HepG2 (cell line): ENCODE data around the gene ATP2C2. TPM values are rescaled to one million over a fixed set of nuclear protein-coding genes. Genes with fewer than 3 reads are reported as not detected.
A peak's percentile ranks its signal among the peaks of the same experiment; 100 is the strongest.

Experiments used
- ATAC-seq: fragments of 200-7000 bp; cut with Tn5 transposase; 3 replicates; pipeline ENCODE4 v1.9.1; 2020; ENCODE audit warnings: mild to moderate bottlenecking, moderate library complexity
- BruUV-seq: library from RNA; stranded (reverse); fragments of 400-500 nt; replicated peaks from 2 replicates; lab custom pipeline; 2021; lab: Mats Ljungman, UMichigan
- CTCF ChIA-PET: fragments of 300-600 bp; formaldehyde crosslinking; extraction: SDS; loops from one replicate; lab custom pipeline; 2021; ENCODE audit warnings: low total read pairs, inconsistent platforms, low intra/inter-chr PET ratio; lab: Yijun Ruan, JAX
- POLR2A ChIA-PET: fragments of 350-600 bp; sonication (Branson Sonifier 250); formaldehyde crosslinking; loops from one replicate; lab custom pipeline; 2020; ENCODE audit warnings: antibody characterized with exemption, inconsistent platforms; lab: Yijun Ruan, JAX
- DNase-seq: peaks from one replicate; pipeline ENCODE4 v3.0.0-alpha.2; 2015; ENCODE audit warnings: low spot score
- FAIRE-seq: peaks from 3 replicates; lab custom pipeline; 2011; peaks lifted over from hg19 to GRCh38; lab: Jason Lieb, UNC
- H2AFZ ChIP-seq: one replicate; pipeline ENCODE4 v1.6.1; 2011; ENCODE audit warnings: low read length, inconsistent platforms
- H3K27ac ChIP-seq: fragments of 300-600 bp; 3 replicates; pipeline ENCODE4 v1.8.0; 2011; ENCODE audit warnings: mixed run types, mild to moderate bottlenecking, mixed read lengths, low read length, inconsistent platforms; ENCODE audit not compliant: insufficient read depth; ENCODE audit errors: extremely low read length
- H3K27me3 ChIP-seq, 2 experiments: fragments of 200-600 bp in 1 of 2; 2 replicates in 1 of 2; 3 replicates in 1 of 2; pipeline versions ENCODE4 v1.6.0 to v1.8.0; 2011; ENCODE audit warnings: low read length in 2 of 2, mild to moderate bottlenecking in 2 of 2, moderate library complexity in 2 of 2, inconsistent platforms in 1 of 2; ENCODE audit not compliant: insufficient read depth in 2 of 2, control insufficient read depth in 1 of 2
- H3K36me3 ChIP-seq, 2 experiments: fragments of 200-600 bp in 1 of 2; replicated peaks in 1 of 2; 2 replicates in 1 of 2; 3 replicates in 1 of 2; pipeline versions ENCODE4 v1.5.1 to v1.8.0; 2011; ENCODE audit warnings: low read length in 2 of 2, inconsistent platforms in 1 of 2; ENCODE audit not compliant: insufficient read depth in 2 of 2, control insufficient read depth in 1 of 2
- H3K4me1 ChIP-seq: 2 replicates; pipeline ENCODE4 v1.5.1; 2012; ENCODE audit warnings: low read length, inconsistent platforms; ENCODE audit not compliant: insufficient read depth
- H3K4me2 ChIP-seq: 2 replicates; pipeline ENCODE4 v1.6.0; 2011; ENCODE audit warnings: low read depth, low read length, inconsistent platforms
- H3K4me3 ChIP-seq, 3 experiments: fragments of 200-600 bp in 1 of 3; sonication (generic), shearing (Covaris generic) in 1 of 3; replicated peaks in 1 of 3; 2 replicates each; pipeline ENCODE4 v1.5.1; 2011 to 2016; ENCODE audit warnings: low read length in 3 of 3, inconsistent platforms in 2 of 3, low read depth in 2 of 3, mild to moderate bottlenecking in 2 of 3, control low read depth in 1 of 3, mixed read lengths in 1 of 3; ENCODE audit not compliant: insufficient read depth in 1 of 3
- H3K79me2 ChIP-seq: one replicate; pipeline ENCODE4 v1.6.1; 2011; ENCODE audit warnings: low read length, inconsistent platforms; ENCODE audit not compliant: insufficient read depth
- H3K9ac ChIP-seq: 2 replicates; pipeline ENCODE4 v1.6.0; 2011; ENCODE audit warnings: mild to moderate bottlenecking, low read depth, low read length, inconsistent platforms; ENCODE audit not compliant: insufficient read depth
- H3K9me3 ChIP-seq: 2 replicates; pipeline ENCODE4 v1.5.1; 2012; ENCODE audit warnings: mild to moderate bottlenecking, low read length
- H4K20me1 ChIP-seq: 2 replicates; pipeline ENCODE4 v1.6.0; 2011; ENCODE audit warnings: inconsistent platforms, mild to moderate bottlenecking, low read length, moderate library complexity; ENCODE audit not compliant: insufficient read depth
- HNF4G ChIP-seq, 2 experiments: sonication (generic) in 1 of 2; formaldehyde crosslinking in 1 of 2; IDR thresholded peaks; 2 replicates each; pipeline versions ENCODE4 v1.4.0 to v1.6.1; 2011 to 2020; ENCODE audit warnings: borderline replicate concordance in 2 of 2, low read depth in 2 of 2, mild to moderate bottlenecking in 2 of 2, low read length in 1 of 2, missing genetic modification reagents in 1 of 2, moderate library complexity in 1 of 2
- ZEB1 ChIP-seq: IDR thresholded peaks from 2 replicates; pipeline ENCODE4 v1.6.1; 2012; ENCODE audit warnings: mild to moderate bottlenecking, low read depth, inconsistent platforms; ENCODE audit not compliant: insufficient replicate concordance
- ZFP62 ChIP-seq: sonication (generic); formaldehyde crosslinking; IDR thresholded peaks from 2 replicates; pipeline ENCODE4 v1.4.0; 2020; ENCODE audit warnings: missing genetic modification reagents
- WGBS: methylation state at CpG from one replicate; pipeline ENCODE4 v1.1.6; 2017; ENCODE audit warnings: low lambda C conversion rate; 5-methylcytosine and 5-hydroxymethylcytosine counted together
- in situ Hi-C: cut with HindIII; loops from 2 replicates; pipeline ENCODE4 v1.10.0; 2017; ENCODE audit warnings: low pct_unique_long_range_greater_than_20kb; ENCODE audit not compliant: extremely low pct_ligation_motif_present
- intact Hi-C: fragments of 100-400 bp; cut with micrococcal nuclease; formaldehyde crosslinking; loops from one replicate; pipeline ENCODE4 v1.10.0; 2022; ENCODE audit not compliant: unreplicated experiment
- polyA plus RNA-seq, 8 experiments: library from polyadenylated mRNA; depleted of rRNA in 3 of 8; stranded (reverse) in 7 of 8; unstranded in 1 of 8; fragments of >200 nt; fragmentation: Illumina TruSeq in 4 of 8; extraction: Trizol in 4 of 8; gene quantifications; 2 replicates each; pipeline versions ENCODE4 v1.2.1 to v1.2.3, GENCODE V29; 2011 to 2016; ENCODE audit warnings: low read depth in 4 of 8, missing spikeins in 1 of 8, mixed read lengths in 1 of 8; ENCODE audit not compliant: insufficient read depth in 1 of 8
- total RNA-seq, 5 experiments: library from RNA; depleted of rRNA; stranded (reverse); fragments of >200 nt; fragmentation: Illumina TruSeq; extraction: Trizol; gene quantifications; 2 replicates each; pipeline ENCODE4 v1.2.3, GENCODE V29; 2016; ENCODE audit warnings: low read depth in 1 of 5
- TF ChIP-seq, protein P1 (sequence below): sonication (generic); formaldehyde crosslinking; conservative IDR thresholded peaks from 2 replicates; pipeline ENCODE4 v1.4.0; 2020; ENCODE audit warnings: missing genetic modification reagents

Gene ATP2C2
- total and polyA plus RNA-seq, 2 of the 13 experiments (the other 11 are each of a cell fraction or from before 2014, with no cell fraction given) = 0.07 TPM; not detected in 1

DNA sequence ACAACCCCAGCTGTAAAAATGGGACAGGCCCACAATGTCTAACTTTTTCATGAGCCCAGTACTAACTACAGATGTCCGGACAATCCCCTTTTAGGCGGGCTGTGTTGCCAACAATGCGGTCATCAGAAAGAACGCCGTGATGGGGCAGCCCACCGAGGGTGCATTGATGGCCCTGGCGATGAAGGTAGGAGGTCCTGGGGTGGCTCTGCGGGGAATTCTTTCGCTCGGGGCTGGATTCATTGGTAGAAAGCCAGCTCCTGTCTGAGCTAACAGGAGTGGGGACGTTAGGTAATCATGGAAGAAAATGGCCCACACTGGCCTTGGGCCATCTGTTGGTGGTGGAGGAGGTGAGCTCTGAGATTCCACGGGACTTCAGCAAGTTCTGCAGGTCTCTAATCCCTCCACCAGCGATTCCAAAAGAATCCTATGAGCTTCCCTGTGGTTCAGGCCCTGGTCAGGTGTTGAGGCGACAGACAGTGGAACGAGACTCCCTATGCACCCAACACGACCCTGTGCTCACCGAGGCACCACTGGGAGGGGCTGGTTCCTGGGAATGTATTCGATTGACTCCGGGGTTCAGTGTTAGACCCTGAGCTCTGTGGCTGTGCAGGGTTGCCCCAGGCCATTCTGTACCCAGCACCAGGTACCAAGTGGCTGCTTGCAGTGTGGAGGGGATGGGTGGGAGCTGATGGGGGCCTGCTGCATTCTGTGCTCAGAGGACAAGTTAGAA lies 74.2 kb downstream of the ATP2C2 start:
- Histone ChIP-seq H3K79me2 (no peaks in the 10 kb centered on the region), H3K4me1 (peaks cover 15% of the 10 kb centered on the region), H3K4me3 (peak overlapping the region in 1 of 3 experiments; percentile 54; a peak in 1 of 6 replicates), H3K27me3 (peaks cover 2 to 30% of the 10 kb centered on the region in 2 experiments; a peak in 4 of 5 replicates), H2AFZ (no peak overlapping the region), H3K4me2 (peak overlapping the region; percentile 70), H3K9ac (no peak overlapping the region), H3K9me3 (no peaks in the 10 kb centered on the region), H4K20me1 (no peaks in the 10 kb centered on the region), H3K27ac (no peak overlapping the region), H3K36me3 (no peaks in the 10 kb centered on the region)
- peak; percentile 19 for ATAC-seq
- BruUV-seq = no TSS peak
- intact Hi-C loops = no loop called here
- ChIA-PET POLR2A (no interaction called here), CTCF (no interaction called here)
- WGBS = 78% methylated on average over 15 of the region's 19 CpGs
- in situ Hi-C loops = no loop called here
- FAIRE-seq = no peak
- no peak for TF ChIP-seq ZEB1
- no peak for TF ChIP-seq ZFP62 (CRISPR knock-in tag)
- no peak for TF ChIP-seq HNF4G (IDR thresholded peaks at IDR 0.05; ENCODE audit: borderline replicate concordance, low read depth, low read length)
- TF ChIP-seq HNF4G (CRISPR knock-in tag; IDR thresholded peaks at IDR 0.05; ENCODE audit: borderline replicate concordance, low read depth) = no peak
- TF ChIP-seq, protein P1, sequence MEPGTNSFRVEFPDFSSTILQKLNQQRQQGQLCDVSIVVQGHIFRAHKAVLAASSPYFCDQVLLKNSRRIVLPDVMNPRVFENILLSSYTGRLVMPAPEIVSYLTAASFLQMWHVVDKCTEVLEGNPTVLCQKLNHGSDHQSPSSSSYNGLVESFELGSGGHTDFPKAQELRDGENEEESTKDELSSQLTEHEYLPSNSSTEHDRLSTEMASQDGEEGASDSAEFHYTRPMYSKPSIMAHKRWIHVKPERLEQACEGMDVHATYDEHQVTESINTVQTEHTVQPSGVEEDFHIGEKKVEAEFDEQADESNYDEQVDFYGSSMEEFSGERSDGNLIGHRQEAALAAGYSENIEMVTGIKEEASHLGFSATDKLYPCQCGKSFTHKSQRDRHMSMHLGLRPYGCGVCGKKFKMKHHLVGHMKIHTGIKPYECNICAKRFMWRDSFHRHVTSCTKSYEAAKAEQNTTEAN (CRISPR knock-in tag) = no peak
- DNase-seq = no peak
